ENCODE data around the gene CACNA2D4. TPM values are rescaled to one million over a fixed set of nuclear protein-coding genes. Genes with fewer than 3 reads are reported as not detected.

Gene CACNA2D4
- total RNA-seq, 1 donor from 2014 or later = 7.0 TPM

DNA sequence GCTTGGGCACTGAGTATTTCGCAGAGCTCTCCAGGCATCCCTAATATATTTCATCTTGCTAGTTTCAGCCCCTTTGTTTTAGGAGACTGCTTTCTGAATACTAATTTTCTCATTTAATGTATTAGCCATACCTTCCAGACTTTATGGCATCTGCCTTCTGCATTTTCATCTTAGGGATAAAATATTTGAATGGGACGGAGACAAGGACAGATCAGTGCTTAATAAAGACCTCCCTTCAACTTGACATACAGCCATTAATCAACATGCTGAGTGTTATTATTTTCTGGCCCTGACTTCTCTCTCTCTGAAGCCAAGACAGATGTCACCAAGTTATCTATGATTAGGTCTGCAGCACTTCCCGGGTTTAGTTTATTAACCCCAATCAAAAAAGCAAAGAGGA, 42.4 kb downstream of the CACNA2D4 start:
- Histone ChIP-seq H3K4me3 (no peak overlapping the region), H3K36me3 (no peaks in the 10 kb centered on the region), H3K9me3 (no peaks in the 10 kb centered on the region), H3K4me1 (no peaks in the 10 kb centered on the region), H3K27ac (no peak overlapping the region), H3K27me3 (ENCODE audit: low read depth) (peaks cover under 1% of the 10 kb centered on the region)
- DNase-seq (no peak), ATAC-seq (no peak)
- intact Hi-C loops (cut with DNase I) = no loop called here
- TF ChIP-seq, protein P1, sequence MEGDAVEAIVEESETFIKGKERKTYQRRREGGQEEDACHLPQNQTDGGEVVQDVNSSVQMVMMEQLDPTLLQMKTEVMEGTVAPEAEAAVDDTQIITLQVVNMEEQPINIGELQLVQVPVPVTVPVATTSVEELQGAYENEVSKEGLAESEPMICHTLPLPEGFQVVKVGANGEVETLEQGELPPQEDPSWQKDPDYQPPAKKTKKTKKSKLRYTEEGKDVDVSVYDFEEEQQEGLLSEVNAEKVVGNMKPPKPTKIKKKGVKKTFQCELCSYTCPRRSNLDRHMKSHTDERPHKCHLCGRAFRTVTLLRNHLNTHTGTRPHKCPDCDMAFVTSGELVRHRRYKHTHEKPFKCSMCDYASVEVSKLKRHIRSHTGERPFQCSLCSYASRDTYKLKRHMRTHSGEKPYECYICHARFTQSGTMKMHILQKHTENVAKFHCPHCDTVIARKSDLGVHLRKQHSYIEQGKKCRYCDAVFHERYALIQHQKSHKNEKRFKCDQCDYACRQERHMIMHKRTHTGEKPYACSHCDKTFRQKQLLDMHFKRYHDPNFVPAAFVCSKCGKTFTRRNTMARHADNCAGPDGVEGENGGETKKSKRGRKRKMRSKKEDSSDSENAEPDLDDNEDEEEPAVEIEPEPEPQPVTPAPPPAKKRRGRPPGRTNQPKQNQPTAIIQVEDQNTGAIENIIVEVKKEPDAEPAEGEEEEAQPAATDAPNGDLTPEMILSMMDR (IDR thresholded peaks at IDR 0.05) = no peak

DNA sequence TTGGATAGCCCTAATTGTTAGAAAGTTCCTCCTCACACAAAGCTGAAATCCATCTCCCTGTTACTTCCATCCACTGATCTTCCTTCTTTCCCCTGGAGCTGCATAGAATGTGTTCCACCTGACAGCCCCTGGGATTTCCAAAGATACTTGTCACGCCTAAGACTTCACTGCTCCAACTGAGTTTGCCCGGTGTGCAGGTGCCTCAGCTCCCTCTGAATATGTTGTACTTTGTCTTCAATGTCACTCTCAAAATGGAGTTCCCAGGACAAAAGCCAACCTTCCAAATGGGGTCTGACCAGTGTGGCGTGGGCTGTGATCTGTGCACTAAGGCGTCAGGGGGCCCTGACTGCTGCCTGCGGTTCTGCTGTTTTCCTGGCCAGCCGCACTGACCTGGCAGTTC, 42.8 kb downstream of the CACNA2D4 start:
- Histone ChIP-seq H3K27ac (no peak overlapping the region), H3K4me3 (no peak overlapping the region), H3K36me3 (no peaks in the 10 kb centered on the region), H3K27me3 (ENCODE audit: low read depth) (no peaks in the 10 kb centered on the region), H3K9me3 (no peaks in the 10 kb centered on the region), H3K4me1 (no peaks in the 10 kb centered on the region)
- intact Hi-C loops (cut with DNase I) = no loop called here
- no peak for DNase-seq
- no peak for ATAC-seq
- TF ChIP-seq, protein P1 (IDR thresholded peaks at IDR 0.05) = no peak

DNA sequence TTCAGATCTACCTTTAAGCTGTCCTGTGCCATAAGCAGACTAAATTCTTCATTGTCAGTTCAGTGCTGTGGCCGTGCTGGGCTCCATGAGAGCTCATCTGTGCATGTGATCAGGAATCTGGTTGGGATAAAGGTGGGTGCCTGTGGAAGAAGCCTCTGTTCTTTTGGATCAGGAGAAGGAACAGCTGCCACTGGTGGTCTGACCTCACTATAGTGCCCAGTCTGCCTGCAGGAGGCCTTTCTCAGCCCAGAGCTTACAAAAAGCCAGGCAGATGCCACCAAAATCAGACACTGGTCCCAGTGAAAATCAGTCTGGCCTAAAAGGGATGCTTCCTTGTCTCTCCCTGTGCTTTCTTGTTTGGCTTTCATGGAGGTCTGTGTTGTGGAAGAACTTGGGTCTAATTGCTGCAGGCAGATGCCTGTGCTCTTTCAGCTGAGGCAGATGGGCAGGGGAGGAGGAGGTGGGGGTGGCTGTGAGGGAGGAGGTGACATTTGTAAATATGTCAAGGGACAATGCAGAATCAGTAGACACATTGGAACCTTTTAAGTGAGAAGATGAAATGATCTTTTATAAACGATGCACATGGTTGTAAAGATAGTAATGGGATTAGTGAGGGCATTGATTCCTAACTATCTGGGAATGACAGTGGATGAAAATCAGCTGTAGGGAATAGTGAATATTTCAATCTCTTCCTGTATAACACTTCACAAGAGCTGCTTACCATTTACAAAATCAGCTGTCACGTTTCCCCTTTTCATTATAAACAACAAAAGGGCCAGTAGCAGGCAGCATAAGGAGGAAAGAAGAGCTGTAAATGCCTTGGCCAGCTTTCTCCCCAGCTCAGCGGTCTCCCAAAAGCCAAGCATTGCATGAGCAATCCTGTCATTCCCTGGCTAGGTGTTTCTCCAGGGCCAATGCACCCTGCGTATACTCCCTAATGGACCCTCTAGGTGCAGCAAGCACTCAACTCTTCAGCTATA, 44.6 kb downstream of the CACNA2D4 start:
- ATAC-seq (no peak), DNase-seq (no peak)
- Histone ChIP-seq H3K27ac (no peak overlapping the region), H3K4me1 (no peaks in the 10 kb centered on the region), H3K9me3 (no peaks in the 10 kb centered on the region), H3K4me3 (no peak overlapping the region), H3K36me3 (no peaks in the 10 kb centered on the region), H3K27me3 (ENCODE audit: low read depth) (no peaks in the 10 kb centered on the region)
- TF ChIP-seq, protein P1 (IDR thresholded peaks at IDR 0.05) = no peak
- intact Hi-C loops (cut with DNase I) = no loop called here

DNA sequence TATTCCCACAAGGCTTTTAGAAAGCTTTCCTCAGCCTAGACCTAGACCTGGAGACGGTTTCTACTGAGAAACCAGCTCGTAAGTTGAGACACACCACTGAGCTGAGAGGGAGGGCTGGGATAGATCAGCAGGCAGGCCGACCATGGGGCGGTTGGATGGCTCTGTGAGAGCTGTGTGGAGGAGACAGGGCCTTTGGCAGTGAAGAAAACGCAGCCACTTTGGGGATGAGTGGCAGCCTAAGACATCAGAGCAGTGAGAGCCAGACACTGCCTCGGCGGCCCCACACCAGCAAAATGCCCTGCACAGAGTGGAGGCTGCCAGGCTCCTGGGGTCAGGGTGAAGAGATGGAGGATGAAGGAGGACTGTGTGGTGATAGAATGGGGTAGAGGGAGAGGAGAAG, 46.0 kb downstream of the CACNA2D4 start:
- no peak overlapping the region for H3K4me3 ChIP-seq
- no peaks in the 10 kb centered on the region for H3K36me3 ChIP-seq
- ATAC-seq = no peak
- no peaks in the 10 kb centered on the region for H3K4me1 ChIP-seq
- intact Hi-C loops (cut with DNase I) = no loop called here
- TF ChIP-seq, protein P1 (IDR thresholded peaks at IDR 0.05) = no peak
- no peak for DNase-seq
- H3K27me3 ChIP-seq (ENCODE audit: low read depth) = no peaks in the 10 kb centered on the region
- no peaks in the 10 kb centered on the region for H3K9me3 ChIP-seq
- H3K27ac ChIP-seq = no peak overlapping the region

DNA sequence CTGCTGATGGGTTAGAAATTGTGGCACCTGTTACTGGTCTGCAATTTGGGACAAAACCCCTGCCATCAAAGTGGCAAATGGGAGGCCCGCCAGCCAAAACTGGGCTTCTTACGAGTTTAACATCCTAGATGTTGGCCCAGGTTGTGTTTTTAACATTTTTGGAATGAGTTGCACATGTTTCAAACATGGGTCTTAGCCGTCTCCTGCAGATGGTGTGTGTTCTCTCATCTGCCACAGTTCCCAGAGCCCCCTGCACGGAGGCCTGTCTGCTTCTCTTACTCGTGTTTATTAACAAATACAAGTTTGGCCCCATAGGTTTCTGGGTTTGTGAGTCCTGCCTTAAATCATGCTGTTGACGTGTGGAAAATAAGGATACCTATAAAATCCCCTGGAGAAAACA, 46.5 kb downstream of the CACNA2D4 start:
- no peak for ATAC-seq

More for the DNA sequence above, 46.5 kb downstream of the CACNA2D4 start:
- DNase-seq = no peak
- intact Hi-C loops (cut with DNase I) = no loop called here
- Histone ChIP-seq H3K27me3 (ENCODE audit: low read depth) (no peaks in the 10 kb centered on the region), H3K4me3 (no peak overlapping the region), H3K9me3 (no peaks in the 10 kb centered on the region), H3K27ac (no peak overlapping the region), H3K4me1 (no peaks in the 10 kb centered on the region), H3K36me3 (no peaks in the 10 kb centered on the region)
- TF ChIP-seq, protein P1 (IDR thresholded peaks at IDR 0.05) = no peak
